Measurements from ENCODE around the gene CLASRP. TPM values are rescaled to one million over a fixed set of nuclear protein-coding genes. Genes with fewer than 3 reads are reported as not detected.
"Not testable (repeated sequence)": the region's sequence is repeated elsewhere in the genome, so short reads cannot be mapped to it uniquely, and the experiment has no call there.

CLASRP gene
- total RNA-seq, 1 donor from 2014 or later = 90.9 TPM

GRCh38 chr19:45118591-45119355 lies 79.9 kb downstream of the CLASRP start:
- intact Hi-C loops (cut with micrococcal nuclease) = not testable (repeated sequence)

GRCh38 chr19:45119582-45119981 lies 80.7 kb downstream of the CLASRP start:
- intact Hi-C loops (cut with micrococcal nuclease) = no loop called here

Other genes starting within 250 kb of the CLASRP start
- gene BCAM, start 229.9 kb upstream of the CLASRP start, total RNA-seq = not detected in 2 replicates
- gene NECTIN2, start 192.7 kb upstream of the CLASRP start, total RNA-seq = not detected in 2 replicates
- gene TOMM40, start 147.8 kb upstream of the CLASRP start, total RNA-seq = 93.5 and 94.2 TPM in 2 replicates
- gene APOE, start 133.2 kb upstream of the CLASRP start, total RNA-seq = 0.48 and 0.95 TPM in 2 replicates
- 1.3 TPM in 1 of 2 replicates, not detected in the other for gene APOC1, start 124.4 kb upstream of the CLASRP start, total RNA-seq
- gene APOC4, start 96.8 kb upstream of the CLASRP start, total RNA-seq = not detected in 2 replicates
- gene APOC2, start 93.0 kb upstream of the CLASRP start, total RNA-seq = not detected in 2 replicates
- gene CLPTM1, start 83.7 kb upstream of the CLASRP start, total RNA-seq = 73.3 and 80.4 TPM in 2 replicates
- gene RELB, start 37.6 kb upstream of the CLASRP start, total RNA-seq = 33.1 and 35.2 TPM in 2 replicates
- 4.1 and 5.0 TPM in 2 replicates for gene ZNF296, start 37.4 kb downstream of the CLASRP start, total RNA-seq
- 29.8 and 33.7 TPM in 2 replicates for gene GEMIN7, start 40.2 kb downstream of the CLASRP start, total RNA-seq
- gene PPP1R37, start 54.1 kb downstream of the CLASRP start, total RNA-seq = 18.4 and 24.8 TPM in 2 replicates
- 0.18 and 0.36 TPM in 2 replicates for gene NKPD1, start 121.9 kb downstream of the CLASRP start, total RNA-seq
- 58.4 and 60.2 TPM in 2 replicates for gene TRAPPC6A, start 139.2 kb downstream of the CLASRP start, total RNA-seq
- 11.5 and 12.6 TPM in 2 replicates for gene BLOC1S3, start 139.7 kb downstream of the CLASRP start, total RNA-seq
- gene EXOC3L2, start 206.4 kb downstream of the CLASRP start, total RNA-seq = not detected in 2 replicates
- gene MARK4, start 212.2 kb downstream of the CLASRP start, total RNA-seq = 20.0 and 20.4 TPM in 2 replicates

Measured in T-helper 2 cell treated with Interferon-gamma antibody and Interleukin-4, amounts not matched to agents 100 ng/mL and 5 ng/mL, for 36 hours (primary cell).